ACHN (cell line): ENCODE measurements around the gene DNTT.

Experiments
- DNase-seq: peaks from one replicate; pipeline ENCODE4 v3.0.0-alpha.2; 2015
- in situ Hi-C: cut with HindIII; loops from 2 replicates; pipeline ENCODE4 v1.10.0; 2017; ENCODE audit warnings: low sequenced_read_pairs, low pct_ligation_motif_present, low pct_unique_long_range_greater_than_20kb

DNTT gene

DNA sequence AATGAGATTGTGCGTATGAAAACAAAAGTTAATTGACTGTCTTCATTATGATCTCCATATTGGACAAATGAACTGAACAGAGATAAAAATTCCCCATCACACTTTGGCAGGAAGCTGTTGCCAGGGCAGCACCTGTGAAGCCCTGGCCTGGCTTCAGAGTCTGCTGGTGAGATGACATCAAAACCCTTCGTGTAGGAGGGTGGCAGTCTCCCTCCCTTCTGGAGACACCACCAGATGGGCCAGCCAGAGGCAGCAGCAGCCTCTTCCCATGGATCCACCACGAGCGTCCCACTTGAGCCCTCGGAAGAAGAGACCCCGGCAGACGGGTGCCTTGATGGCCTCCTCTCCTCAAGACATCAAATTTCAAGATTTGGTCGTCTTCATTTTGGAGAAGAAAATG is at the start of gene DNTT:
DNTT (plus strand) TSS at position 205 of the 400 bp plus-strand sequence; CDS start at position 269, 64 bp downstream.
- in situ Hi-C loops = no loop called here
- DNase-seq = no peak

DNA sequence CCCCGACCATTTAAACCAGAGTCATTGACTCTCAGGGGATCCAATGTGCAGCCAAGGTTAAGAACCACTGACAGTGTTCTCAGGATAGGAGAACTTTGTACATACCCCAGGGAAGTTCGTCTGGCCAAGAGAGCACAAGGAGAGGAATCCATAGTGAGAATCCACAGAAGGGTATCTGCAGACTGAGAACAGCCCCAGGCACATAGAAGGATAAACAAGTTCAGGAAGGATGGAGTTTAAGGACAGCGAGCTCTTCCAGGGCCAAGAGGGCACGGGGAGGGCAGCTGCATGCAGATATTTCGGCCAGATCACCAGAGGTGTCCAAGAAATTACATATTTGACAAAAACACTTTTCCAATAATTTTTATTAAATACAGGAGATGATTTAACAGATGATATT is 49.3 kb upstream of the DNTT start:
- in situ Hi-C loops = no loop called here
- DNase-seq = no peak

DNA sequence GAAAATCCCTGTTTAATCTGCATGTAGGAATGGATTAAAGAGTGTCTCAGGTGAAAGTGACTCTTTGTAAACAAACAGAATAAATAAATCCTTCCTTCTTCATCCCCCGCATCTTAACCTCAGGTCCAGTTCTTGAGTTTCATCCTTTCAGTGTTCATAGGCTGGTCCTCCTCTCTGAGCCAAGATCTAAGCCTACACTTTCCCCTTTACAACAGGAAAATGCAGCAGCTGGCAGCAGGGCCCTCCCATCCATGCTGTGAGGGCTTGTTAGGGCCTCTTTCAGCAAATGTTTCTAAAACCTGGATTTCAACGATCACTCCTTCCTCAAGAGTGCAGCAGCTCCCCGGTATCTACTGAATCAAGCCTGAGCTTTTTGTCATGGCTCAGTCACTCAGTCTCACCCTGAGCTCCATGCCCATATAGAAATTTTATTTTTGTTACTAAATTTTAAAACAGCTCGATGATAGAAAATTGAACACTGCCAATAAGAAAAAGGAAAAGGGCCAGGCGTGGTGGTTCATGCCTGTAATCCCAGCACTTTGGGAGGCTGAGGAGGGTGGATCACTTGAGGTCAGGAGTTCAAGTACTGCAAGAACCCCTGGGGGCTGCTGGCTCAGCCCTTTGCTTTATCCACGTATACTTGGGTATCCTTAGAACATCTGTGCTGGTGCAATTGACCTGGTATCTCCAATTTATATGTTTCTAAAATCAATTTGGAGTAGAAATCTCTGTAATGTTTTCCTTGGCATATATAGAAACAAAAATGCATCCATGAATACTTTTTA is 48.5 kb upstream of the DNTT start:
- no peak for DNase-seq
- in situ Hi-C loops = no loop called here

DNA sequence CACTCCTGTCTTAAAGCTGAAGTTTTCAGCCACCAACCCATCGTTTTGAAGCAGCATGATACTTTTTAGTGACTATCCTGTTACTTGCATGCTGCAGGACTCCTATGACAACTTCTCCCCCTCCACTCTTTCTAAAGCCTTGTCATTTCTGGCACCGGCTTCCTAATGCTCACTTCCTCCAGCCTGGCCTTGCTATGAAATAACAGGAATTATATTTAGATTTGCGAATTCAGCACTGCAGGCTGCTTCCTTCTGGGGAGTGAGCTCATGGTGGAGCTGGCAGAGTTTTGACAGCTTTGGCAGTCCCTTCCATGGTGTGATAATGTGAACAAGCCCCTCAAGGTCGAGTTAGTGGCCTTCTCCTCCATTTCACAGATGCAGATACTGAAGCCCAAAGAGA is 46.3 kb upstream of the DNTT start:
- in situ Hi-C loops = no loop called here
- DNase-seq = no peak

DNA sequence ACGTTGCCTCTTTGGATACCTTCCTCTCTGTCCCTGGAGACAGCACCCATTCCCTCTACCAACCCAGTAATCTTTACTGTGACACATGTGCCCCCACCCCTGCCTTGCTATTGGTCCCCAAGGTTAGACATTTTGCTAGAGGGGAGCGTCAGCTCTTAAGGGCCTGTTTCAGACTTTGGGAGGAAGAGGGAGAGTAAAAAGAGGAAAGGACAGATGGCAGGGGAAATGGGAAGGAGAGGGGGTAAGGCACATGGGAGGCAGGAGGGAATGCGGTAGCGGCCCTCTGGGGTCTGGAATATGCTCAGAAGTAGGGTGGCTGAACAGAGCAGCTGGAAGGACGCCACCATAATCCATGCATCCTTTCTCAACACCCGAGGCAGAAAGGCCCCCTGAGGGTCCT is 45.1 kb upstream of the DNTT start:
- DNase-seq = no peak
- in situ Hi-C loops = no loop called here

DNA sequence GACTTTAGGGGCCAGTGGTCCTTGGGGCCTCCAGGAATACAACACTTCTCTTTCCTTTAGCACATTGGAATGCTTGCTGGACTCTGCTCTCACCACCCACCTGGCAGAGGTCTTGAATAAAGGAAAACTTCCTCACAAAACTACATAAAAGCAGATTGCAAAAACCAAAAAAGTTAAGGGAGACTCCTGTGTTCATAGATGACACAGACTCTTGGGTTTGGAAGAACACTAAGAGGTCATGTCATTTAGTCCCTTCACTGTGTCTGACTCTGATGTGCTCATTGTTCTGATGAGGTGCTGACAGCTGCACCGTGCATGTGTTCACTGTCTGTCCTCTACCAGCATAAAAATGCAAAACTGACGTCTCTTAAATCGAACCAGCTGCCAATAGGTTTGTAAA is 44.2 kb upstream of the DNTT start:
- DNase-seq = no peak
- in situ Hi-C loops = no loop called here

DNA sequence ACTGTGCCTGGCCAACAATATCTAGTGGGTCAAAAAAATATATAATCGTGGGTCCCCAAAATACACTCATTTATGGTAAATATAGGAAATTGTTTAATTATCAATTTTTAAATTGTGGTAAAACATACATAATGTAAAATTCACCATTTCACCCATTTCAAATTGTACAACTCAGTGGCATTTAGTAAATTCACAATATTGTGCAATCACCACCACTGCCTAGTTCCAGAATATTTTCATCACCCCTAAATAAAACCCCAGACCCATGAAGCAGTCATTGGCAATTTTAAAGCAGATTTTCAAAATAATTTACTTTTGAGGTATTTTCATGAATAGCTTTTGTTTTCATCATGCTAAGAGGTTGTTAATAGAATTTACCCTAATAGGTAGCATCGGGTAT is 43.1 kb upstream of the DNTT start:
- in situ Hi-C loops = no loop called here
- DNase-seq = no peak

DNA sequence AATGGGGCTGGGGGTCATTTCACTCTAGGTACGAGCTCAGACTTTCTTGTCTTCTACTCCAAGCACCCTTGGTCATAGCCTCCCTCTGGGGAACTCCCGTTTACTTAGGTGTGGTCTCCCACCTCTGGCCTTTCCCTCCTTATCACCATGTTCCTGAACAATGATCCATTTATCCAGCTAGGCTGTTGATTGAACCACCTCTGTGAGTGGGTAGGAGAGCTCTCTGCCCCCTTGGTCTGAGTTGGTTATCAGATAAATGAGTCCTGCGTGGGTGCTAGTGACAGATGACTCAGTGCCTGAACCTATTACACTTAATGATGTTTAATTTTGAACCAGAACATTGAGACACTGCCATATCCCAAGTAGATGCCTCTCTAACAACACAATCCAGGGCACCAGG is 42.3 kb upstream of the DNTT start:
- no peak for DNase-seq
- in situ Hi-C loops = no loop called here

DNA sequence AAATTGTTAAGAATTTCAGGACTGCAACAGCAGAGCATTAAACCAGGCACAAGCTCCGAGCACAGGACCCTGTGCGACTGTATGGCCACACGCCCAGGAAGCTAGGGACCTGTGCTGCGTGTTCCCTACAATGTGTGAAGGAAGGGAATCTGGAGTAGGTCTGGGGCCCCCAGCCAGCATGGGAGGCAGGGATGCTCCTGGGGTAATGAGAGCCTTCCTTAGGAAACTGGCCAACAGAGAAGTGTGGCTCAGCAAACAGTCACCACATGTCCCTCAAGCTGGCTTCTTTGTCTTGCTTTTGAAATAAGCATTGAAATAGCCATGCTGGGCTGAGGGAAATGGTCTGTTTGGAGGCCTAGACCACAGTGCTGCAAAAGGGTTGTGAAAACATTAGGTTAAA is 41.1 kb upstream of the DNTT start:
- in situ Hi-C loops = no loop called here
- DNase-seq = no peak

DNA sequence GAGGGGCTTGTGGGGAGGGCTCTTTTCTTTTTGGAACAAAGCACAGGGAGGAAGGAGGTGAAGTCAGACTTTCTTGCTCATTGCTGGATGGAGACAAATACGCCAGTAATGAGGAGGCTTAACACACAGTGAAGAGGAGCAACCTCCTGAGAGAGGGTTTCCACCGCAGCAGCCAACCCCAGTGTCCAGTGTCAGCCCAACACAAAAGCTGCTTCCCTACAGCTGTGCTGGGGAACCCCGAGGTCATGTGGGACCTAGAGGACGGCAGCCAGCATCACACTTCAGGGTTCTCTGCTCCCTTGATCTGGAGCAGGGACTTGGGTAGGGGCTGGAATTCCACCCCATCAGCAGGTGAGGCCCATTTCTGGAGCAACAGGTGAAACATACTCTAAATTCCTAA is 40.6 kb upstream of the DNTT start:
- no peak for DNase-seq
- in situ Hi-C loops = no loop called here

DNA sequence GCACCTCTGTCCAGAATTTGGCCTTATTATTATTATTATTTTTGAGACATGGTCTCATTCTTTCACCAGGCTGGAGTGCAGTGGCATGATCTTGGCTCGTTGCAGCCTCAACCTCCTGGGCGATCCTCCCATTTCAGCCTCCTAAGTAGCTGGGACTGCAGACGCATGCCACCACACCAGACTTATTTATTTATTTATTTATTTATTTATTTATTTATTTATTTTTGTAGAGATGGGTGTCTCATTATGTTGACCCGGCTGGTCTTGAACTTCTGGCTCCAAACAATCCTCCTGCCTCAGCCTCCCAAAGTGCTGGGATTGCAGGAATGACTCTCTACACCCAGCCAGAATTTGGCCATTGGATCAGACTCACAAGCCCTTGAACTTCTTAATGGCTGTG is 39.3 kb upstream of the DNTT start:
- in situ Hi-C loops = no loop called here
- no peak for DNase-seq

DNA sequence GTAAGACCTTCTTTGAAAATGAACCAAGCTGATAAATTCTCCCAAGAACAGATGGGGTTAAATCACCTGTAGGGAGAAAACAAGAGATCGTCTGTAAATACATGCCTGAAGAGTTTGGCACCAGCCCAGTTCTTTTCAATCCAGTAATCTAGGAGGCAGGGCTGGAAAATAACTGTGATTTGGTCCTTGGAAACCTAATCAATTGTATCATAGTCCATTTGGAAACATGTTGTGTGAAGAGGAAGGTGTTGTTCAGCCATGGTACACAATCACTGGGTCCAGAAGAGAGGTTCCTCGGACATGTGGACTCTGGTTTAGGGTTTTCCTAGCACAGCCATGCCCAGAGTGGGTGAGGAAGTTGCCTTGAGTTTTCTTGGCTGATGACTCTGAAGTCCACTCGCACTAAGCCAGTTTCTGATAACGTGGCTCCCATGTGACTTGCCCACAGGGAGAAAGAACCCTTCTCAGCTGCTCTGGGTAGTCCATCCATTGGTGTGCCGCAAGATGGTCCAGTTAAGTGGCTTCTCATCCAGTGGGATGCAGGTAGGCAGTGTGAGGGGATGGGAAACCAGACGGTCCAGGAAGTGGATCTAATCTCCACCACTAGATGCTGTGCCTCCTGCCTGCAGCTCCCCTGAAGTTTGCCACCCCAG is 38.0 kb upstream of the DNTT start:
- in situ Hi-C loops = no loop called here
- no peak for DNase-seq

DNA sequence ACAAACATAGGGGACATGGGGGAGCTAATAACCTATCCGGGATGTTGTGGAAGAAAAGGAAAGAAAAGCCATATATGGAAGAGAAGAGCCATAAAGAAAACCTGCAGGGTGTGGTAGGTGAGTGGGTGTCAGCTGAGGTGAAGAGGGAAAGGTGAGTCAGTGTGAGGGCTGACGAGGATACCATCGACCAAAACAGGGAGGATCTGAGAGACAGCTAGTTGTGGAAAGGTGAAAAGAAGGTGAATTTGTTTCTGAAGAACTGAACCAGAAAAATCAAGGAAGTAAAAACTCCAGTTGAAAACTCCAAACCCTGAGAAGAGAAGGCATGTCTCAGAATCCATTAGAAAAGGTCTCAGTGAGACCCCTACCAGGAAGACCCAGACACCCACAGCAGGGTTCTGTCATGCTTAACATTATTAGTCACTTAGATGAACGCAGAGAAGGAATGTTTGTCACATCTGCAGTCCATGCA is 37.0 kb upstream of the DNTT start:
- in situ Hi-C loops = no loop called here
- no peak for DNase-seq

DNA sequence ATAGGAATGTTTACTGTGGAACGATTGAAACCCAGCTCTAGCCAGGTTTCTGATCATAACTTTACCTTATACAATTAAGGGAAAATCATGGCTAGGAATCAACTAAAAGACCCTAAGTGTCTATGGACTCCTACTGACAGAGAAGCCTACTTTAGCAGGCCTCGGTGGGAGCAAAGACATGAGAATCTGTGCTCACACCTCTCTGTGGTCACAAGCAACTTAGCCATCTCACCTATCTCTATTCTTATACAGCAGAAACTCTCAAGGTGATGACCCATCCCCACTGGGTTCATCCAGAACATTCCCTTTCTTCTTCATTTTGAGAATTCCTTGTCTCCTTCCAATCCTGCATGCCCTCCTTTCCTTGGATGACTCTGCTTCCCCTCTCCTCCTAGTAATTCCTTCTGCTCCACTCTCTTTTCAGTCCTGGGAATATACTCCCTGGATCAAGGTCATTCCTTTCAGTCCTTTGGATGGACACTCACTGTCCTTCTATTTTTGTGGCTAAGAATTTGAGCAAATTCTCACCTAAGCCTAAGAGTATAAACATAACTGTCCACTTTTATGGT is 35.8 kb upstream of the DNTT start:
- in situ Hi-C loops = no loop called here
- DNase-seq = no peak

DNA sequence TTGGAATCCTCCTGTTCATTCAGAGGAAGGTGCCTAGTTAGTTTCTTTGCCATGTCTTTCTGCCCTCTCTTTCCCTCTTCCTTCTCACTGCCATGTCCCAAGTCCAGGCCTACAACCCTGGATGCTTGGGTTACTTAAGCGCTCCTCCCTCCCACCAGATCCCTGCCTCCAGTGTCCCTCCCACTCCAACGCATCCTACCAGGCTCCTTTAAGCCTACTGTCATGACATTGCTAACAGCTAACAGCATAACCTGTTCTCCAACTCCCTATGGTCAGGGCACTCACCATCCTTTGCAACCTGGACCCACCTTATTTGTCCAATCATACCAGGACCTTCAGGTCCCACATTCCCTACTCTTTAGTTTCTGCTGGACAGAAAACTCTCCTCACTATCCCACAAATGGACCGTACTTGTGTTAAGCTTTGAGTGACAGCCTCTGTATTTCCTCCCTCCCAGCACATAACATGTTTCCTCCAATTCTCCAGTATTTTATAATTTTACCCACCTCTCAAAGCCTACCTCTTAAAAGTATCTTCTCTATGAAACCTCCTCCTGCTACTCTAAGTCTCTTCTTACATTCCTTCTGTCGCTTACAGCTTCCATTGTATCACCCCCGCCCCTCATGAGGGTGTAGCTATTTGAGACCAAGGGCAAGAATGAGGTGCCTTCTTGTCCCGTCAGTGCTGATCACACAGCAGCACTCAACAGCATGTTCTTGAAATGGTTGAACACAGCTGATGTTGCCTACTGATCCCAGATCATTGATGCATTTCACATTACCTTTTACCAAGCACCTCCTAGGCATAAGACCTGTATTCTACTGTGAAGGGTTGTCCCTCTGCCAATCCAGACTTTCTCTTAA is 34.6 kb upstream of the DNTT start:
- in situ Hi-C loops = no loop called here
- no peak for DNase-seq

DNA sequence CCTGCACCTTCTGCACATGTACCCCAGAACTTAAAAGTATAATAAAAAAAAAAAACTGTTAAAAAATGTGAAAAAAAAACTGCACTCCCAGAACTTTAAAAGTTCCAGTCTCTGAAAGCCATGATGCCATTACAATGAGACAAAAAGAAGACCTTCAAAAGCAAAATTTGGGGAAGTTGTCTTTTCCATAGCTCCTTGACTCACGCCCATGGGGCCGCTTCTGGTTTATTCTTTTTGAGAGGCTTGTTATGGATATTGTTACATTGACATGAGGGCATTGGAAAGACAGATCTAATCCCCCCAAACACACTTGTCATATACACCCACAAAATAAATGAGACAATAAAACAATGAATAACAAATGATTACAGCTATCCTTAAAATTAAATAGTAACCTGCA is 33.7 kb upstream of the DNTT start:
- in situ Hi-C loops = no loop called here
- DNase-seq = no peak

DNA sequence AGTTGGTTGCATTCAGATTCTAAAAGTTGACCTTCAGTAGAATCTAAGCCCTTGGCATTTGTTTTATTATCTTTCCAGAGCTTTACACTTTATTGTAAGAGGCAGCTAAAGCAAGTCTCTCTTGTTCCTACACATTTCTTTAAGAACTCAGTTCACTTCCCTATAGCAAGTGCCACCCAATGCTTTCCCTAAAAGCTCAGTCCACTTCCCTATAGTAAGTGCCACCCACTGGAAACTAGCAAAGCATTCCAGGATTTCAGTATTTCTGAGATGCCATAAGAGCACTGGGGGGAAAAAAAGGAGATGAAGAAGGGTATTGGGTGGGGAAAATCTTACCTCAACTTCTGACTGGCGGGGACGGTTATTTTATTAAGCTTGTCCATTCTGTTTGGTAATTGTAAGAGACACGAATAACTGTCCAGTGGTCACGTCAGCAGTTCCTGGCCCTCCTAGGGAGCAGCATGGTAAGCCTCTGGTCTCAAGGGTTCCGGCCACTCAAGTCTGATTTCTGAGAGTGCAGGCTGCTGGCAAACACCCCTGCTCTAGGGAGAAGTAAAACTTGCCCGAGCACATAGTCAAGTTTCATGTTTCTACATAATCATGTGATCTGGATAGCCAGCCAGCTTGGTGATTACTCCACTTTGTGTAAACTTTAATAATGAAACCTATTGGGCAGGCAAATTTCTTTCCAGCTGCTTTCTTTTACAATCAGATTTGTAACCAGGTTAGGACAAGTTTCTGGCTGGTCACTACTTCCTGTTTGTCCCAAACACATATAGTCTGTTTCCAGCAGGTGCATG is 33.0 kb upstream of the DNTT start, which contains the start of gene BLNK:
BLNK (minus strand) TSS at position 554 of the 800 bp plus-strand sequence; CDS start at position 383, 171 bp downstream.
- in situ Hi-C loops = no loop called here

More for the DNA sequence above, 33.0 kb upstream of the DNTT start, which contains the start of gene BLNK:
- no peak for DNase-seq
